ENCODE results near the gene CCNF.
"Not testable (repeated sequence)": the region's sequence is repeated elsewhere in the genome, so short reads cannot be mapped to it uniquely, and the experiment has no call there.

The CCNF gene

GRCh38 chr16:2428051-2428783 is 1.0 kb upstream of the CCNF start:
- peak; percentile 82 for DNase-seq

- no peak for DNase-seq
Measured at GRCh38 chr16:2428784-2429033, 538 bp upstream of the CCNF start.

- peak; percentile 57 for DNase-seq
Measured at GRCh38 chr16:2429771-2430663, 770 bp downstream of the CCNF start.

- peak; percentile 27 for DNase-seq
Measured at GRCh38 chr16:2432286-2432685, 3.0 kb downstream of the CCNF start.

GRCh38 chr16:2432801-2433505 is 3.7 kb downstream of the CCNF start:
- peak; percentile 35 for DNase-seq

- not testable (repeated sequence) for DNase-seq
Measured at GRCh38 chr16:2435236-2435635, 6.0 kb downstream of the CCNF start.

GRCh38 chr16:2436110-2436509 is 6.9 kb downstream of the CCNF start:
- no peak for DNase-seq

- DNase-seq: peak; percentile 35
Measured at GRCh38 chr16:2437032-2437790, 8.0 kb downstream of the CCNF start.

GRCh38 chr16:2438121-2438520 is 8.9 kb downstream of the CCNF start:
- DNase-seq: no peak

GRCh38 chr16:2439598-2439997 is 10.4 kb downstream of the CCNF start:
- DNase-seq: no peak

GRCh38 chr16:2441143-2441804 is 12.0 kb downstream of the CCNF start:
- DNase-seq: not testable (repeated sequence)

GRCh38 chr16:2443555-2443954 is 14.3 kb downstream of the CCNF start:
- DNase-seq: no peak

- no peak for DNase-seq
Measured at GRCh38 chr16:2447920-2448583, 18.8 kb downstream of the CCNF start.

- no peak for DNase-seq
Measured at GRCh38 chr16:2449118-2449517, 19.9 kb downstream of the CCNF start.

- no peak for DNase-seq
Measured at GRCh38 chr16:2450535-2450934, 21.3 kb downstream of the CCNF start.

- DNase-seq: no peak
Measured at GRCh38 chr16:2450975-2451381, 21.7 kb downstream of the CCNF start.

- no peak for DNase-seq
Measured at GRCh38 chr16:2451851-2452320, 22.6 kb downstream of the CCNF start.

GRCh38 chr16:2452650-2453049 is 23.4 kb downstream of the CCNF start:
- no peak for DNase-seq

GRCh38 chr16:2455081-2455845 is 26.0 kb downstream of the CCNF start:
- DNase-seq: no peak

GRCh38 chr16:2456551-2457153 is 27.4 kb downstream of the CCNF start:
- DNase-seq: no peak
